ENCODE data around the gene NBPF19.
"Not testable (repeated sequence)": the region's sequence is repeated elsewhere in the genome, so short reads cannot be mapped to it uniquely, and the experiment has no call there.

DNA sequence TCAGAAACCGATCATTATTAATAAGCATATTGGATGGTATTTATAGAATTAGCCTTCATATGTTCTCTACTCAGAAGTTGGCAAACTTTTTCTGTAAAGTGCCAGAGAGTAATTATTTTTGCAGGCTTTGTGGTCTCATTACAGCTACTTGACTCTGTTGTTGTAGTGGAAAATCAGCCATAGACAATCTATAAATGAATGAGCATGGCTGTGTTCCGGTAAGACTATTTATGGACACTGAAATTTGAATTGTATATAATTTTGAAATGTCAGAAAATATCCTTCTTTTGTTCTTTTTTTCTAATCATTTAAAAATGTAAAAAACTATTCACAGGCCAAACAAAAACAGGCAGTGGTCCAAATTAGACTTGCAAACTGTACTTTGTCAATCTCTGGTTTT lies 22.6 kb upstream of the NBPF19 start:
- TF ChIP-seq, protein P1, sequence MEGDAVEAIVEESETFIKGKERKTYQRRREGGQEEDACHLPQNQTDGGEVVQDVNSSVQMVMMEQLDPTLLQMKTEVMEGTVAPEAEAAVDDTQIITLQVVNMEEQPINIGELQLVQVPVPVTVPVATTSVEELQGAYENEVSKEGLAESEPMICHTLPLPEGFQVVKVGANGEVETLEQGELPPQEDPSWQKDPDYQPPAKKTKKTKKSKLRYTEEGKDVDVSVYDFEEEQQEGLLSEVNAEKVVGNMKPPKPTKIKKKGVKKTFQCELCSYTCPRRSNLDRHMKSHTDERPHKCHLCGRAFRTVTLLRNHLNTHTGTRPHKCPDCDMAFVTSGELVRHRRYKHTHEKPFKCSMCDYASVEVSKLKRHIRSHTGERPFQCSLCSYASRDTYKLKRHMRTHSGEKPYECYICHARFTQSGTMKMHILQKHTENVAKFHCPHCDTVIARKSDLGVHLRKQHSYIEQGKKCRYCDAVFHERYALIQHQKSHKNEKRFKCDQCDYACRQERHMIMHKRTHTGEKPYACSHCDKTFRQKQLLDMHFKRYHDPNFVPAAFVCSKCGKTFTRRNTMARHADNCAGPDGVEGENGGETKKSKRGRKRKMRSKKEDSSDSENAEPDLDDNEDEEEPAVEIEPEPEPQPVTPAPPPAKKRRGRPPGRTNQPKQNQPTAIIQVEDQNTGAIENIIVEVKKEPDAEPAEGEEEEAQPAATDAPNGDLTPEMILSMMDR (IDR thresholded peaks at IDR 0.05; ENCODE audit: insufficient read depth, low read depth, low read length), result not testable (repeated sequence)
- TF ChIP-seq EZH2 (IDR thresholded peaks at IDR 0.05; ENCODE audit: insufficient read depth, low read length), result not testable (repeated sequence)
